Uterus (tissue), 4 donors: Measurements from ENCODE around the gene CREG1. TPM values are rescaled to one million over a fixed set of nuclear protein-coding genes. Genes with fewer than 3 reads are reported as not detected.

Experiments used
- DNase-seq, 2 donors: peaks; one replicate each; pipeline ENCODE4 v3.0.0-alpha.2; 2019 to 2020
- H3K27ac ChIP-seq, 2 donors: fragments of 200-600 bp; sonication (generic); 1 replicate in 1 of 2; 2 replicates in 1 of 2; pipeline ENCODE4 v1.5.1; 2016 to 2018
- H3K27me3 ChIP-seq, 2 donors: fragments of 200-600 bp; sonication (generic); one replicate each; pipeline ENCODE4 v1.5.1; 2018 to 2019; ENCODE audit warnings: control low read depth in 1 of 2
- H3K36me3 ChIP-seq, 2 donors: fragments of 200-600 bp; sonication (generic); one replicate each; pipeline ENCODE4 v1.5.1; 2019; ENCODE audit warnings: control low read depth in 1 of 2
- H3K4me1 ChIP-seq, 2 donors: fragments of 200-600 bp; sonication (generic); one replicate each; pipeline ENCODE4 v1.5.1; 2018 to 2019; ENCODE audit warnings: control low read depth in 1 of 2
- H3K4me3 ChIP-seq, 2 donors: fragments of 200-600 bp; sonication (generic); 1 replicate in 1 of 2; 2 replicates in 1 of 2; pipeline ENCODE4 v1.5.1; 2018 to 2019; ENCODE audit warnings: mild to moderate bottlenecking in 1 of 2
- H3K9me3 ChIP-seq, 2 donors: fragments of 200-600 bp; sonication (generic); one replicate each; pipeline ENCODE4 v1.5.1; 2019; ENCODE audit warnings: control low read depth in 1 of 2
- CTCF ChIP-seq, 4 experiments: fragments of 200-600 bp in 2 of 4; fragments of 450-650 bp in 2 of 4; sonication (generic) in 2 of 4; IDR thresholded peaks; one replicate each; pipeline ENCODE4 v1.5.1; 2016 to 2019; ENCODE audit warnings: antibody characterized with exemption in 4 of 4, mild to moderate bottlenecking in 2 of 4, moderate library complexity in 1 of 4
- POLR2A ChIP-seq, 2 donors: fragments of 450-650 bp; IDR thresholded peaks; one replicate each; pipeline ENCODE4 v1.6.1; 2016; ENCODE audit warnings: antibody characterized with exemption in 2 of 2, mild to moderate bottlenecking in 1 of 2, moderate library complexity in 1 of 2
- intact Hi-C: fragments of 100-400 bp; cut with DNase I; formaldehyde crosslinking; loops from one replicate; pipeline ENCODE4 v1.15.1; 2023; ENCODE audit warnings: low total_unique reads
- total RNA-seq, 4 donors: library from RNA; depleted of rRNA in 3 of 4; stranded (reverse); fragments of >200 nt in 3 of 4; gene quantifications; one replicate each; pipeline versions ENCODE4 v1.1.0 to v1.2.4, GENCODE V29; 2014 to 2023
- donor health status: DM: yes; HTN: yes; CAD: no.

Gene CREG1
- total RNA-seq, 4 donors from 2014 or later, result 72.7 to 161 (median 91.0) TPM

GRCh38 chr1:167515461-167515860 is 38.1 kb downstream of the CREG1 start:
- intact Hi-C loops, result no loop called here

GRCh38 chr1:167514288-167514687 is 39.3 kb downstream of the CREG1 start:
- intact Hi-C loops, result no loop called here
- no peak overlapping the region for H3K27ac ChIP-seq
- TF ChIP-seq POLR2A (IDR thresholded peaks at IDR 0.05), result no peak
- no peak for TF ChIP-seq CTCF (IDR thresholded peaks at IDR 0.05)
- DNase-seq, result no peak
- no peaks in the 10 kb centered on the region for H3K27me3 ChIP-seq
- no peaks in the 10 kb centered on the region for H3K9me3 ChIP-seq
- no peaks in the 10 kb centered on the region for H3K4me1 ChIP-seq
- no peaks in the 10 kb centered on the region for H3K36me3 ChIP-seq
- no peak overlapping the region for H3K4me3 ChIP-seq

More at GRCh38 chr1:167515461-167515860, 38.1 kb downstream of the CREG1 start:
- no peak for DNase-seq
- H3K4me3 ChIP-seq, result no peak overlapping the region
- H3K36me3 ChIP-seq, result no peaks in the 10 kb centered on the region
- H3K27me3 ChIP-seq, result no peaks in the 10 kb centered on the region
- TF ChIP-seq CTCF (IDR thresholded peaks at IDR 0.05), result no peak
- TF ChIP-seq POLR2A (IDR thresholded peaks at IDR 0.05), result no peak
- no peak overlapping the region for H3K27ac ChIP-seq
- H3K9me3 ChIP-seq, result no peaks in the 10 kb centered on the region
- H3K4me1 ChIP-seq, result no peaks in the 10 kb centered on the region

GRCh38 chr1:167512046-167512654 is 41.4 kb downstream of the CREG1 start:
- H3K4me1 ChIP-seq, result no peaks in the 10 kb centered on the region
- H3K9me3 ChIP-seq, result no peaks in the 10 kb centered on the region
- intact Hi-C loops, result no loop called here
- no peak for TF ChIP-seq CTCF (IDR thresholded peaks at IDR 0.05)
- no peak for TF ChIP-seq POLR2A (IDR thresholded peaks at IDR 0.05)
- no peak overlapping the region for H3K4me3 ChIP-seq
- no peaks in the 10 kb centered on the region for H3K27me3 ChIP-seq
- DNase-seq, result no peak
- H3K36me3 ChIP-seq, result no peaks in the 10 kb centered on the region
- no peak overlapping the region for H3K27ac ChIP-seq

- H3K36me3 ChIP-seq, result no peaks in the 10 kb centered on the region
- no peaks in the 10 kb centered on the region for H3K9me3 ChIP-seq
- no peak overlapping the region for H3K27ac ChIP-seq
- H3K27me3 ChIP-seq, result no peaks in the 10 kb centered on the region
- H3K4me1 ChIP-seq, result no peaks in the 10 kb centered on the region
- TF ChIP-seq POLR2A (IDR thresholded peaks at IDR 0.05) (no peak), CTCF (IDR thresholded peaks at IDR 0.05) (no peak)
- intact Hi-C loops, result no loop called here
- H3K4me3 ChIP-seq, result no peak overlapping the region
- DNase-seq, result no peak
Observed at GRCh38 chr1:167511374-167511986, 42.1 kb downstream of the CREG1 start.

GRCh38 chr1:167510881-167511280 is 42.7 kb downstream of the CREG1 start:
- DNase-seq, result no peak
- Histone ChIP-seq H3K36me3 (no peaks in the 10 kb centered on the region), H3K27ac (no peak overlapping the region), H3K27me3 (no peaks in the 10 kb centered on the region), H3K9me3 (no peaks in the 10 kb centered on the region), H3K4me1 (no peaks in the 10 kb centered on the region), H3K4me3 (no peak overlapping the region)
- intact Hi-C loops, result no loop called here
- TF ChIP-seq CTCF (IDR thresholded peaks at IDR 0.05) (no peak), POLR2A (IDR thresholded peaks at IDR 0.05) (no peak)
